K562 (cell line): ENCODE results near the gene TRIM25. TPM values are rescaled to one million over a fixed set of nuclear protein-coding genes. Genes with fewer than 3 reads are reported as not detected.

ENCODE experiments used
- ATAC-seq: fragments of 200-7000 bp; cut with Tn5 transposase; 3 replicates; pipeline ENCODE4 v1.9.1; 2020; ENCODE audit warnings: moderate library complexity
- BruUV-seq: library from RNA; stranded (reverse); fragments of 400-500 nt; replicated peaks from 2 replicates; lab custom pipeline; 2021; lab: Mats Ljungman, UMichigan
- CTCF ChIA-PET: fragments of 300-600 bp; formaldehyde crosslinking; extraction: SDS; loops from one replicate; lab custom pipeline; 2021; ENCODE audit warnings: low intra/inter-chr PET ratio; lab: Yijun Ruan, JAX
- POLR2A ChIA-PET: fragments of 300-600, 350-650 bp; sonication (Branson Sonifier 250); formaldehyde crosslinking; extraction: SDS; loops from one replicate; lab custom pipeline; 2021; ENCODE audit warnings: antibody characterized with exemption, inconsistent platforms; lab: Yijun Ruan, JAX
- DNase-seq, 4 experiments: peaks; one replicate each; pipeline versions ENCODE4 v3.0.0 to v3.0.0-alpha.2; 2011 to 2018; ENCODE audit warnings: low spot score in 3 of 4, mixed read lengths in 3 of 4; ENCODE audit errors: extremely low read depth in 1 of 4
- FAIRE-seq: peaks from 2 replicates; lab custom pipeline; 2011; peaks lifted over from hg19 to GRCh38; lab: Jason Lieb, UNC
- H2AFZ ChIP-seq: 2 replicates; pipeline ENCODE4 v1.6.0; 2011; ENCODE audit warnings: low read depth, low read length, control low read depth, inconsistent platforms
- H3K27ac ChIP-seq: fragments of 200-600 bp; 3 replicates; pipeline ENCODE4 v1.8.0; 2011; ENCODE audit warnings: low read depth, mild to moderate bottlenecking, control low read depth, inconsistent platforms, low read length, moderate library complexity, mixed read lengths; ENCODE audit errors: extremely low read depth
- H3K27me3 ChIP-seq, 2 experiments: fragments of 300-600 bp in 1 of 2; 2 replicates in 1 of 2; 3 replicates in 1 of 2; pipeline versions ENCODE4 v1.6.0 to v1.8.0; 2011; ENCODE audit warnings: inconsistent platforms in 2 of 2, low read length in 2 of 2, mild to moderate bottlenecking in 1 of 2, mixed read lengths in 1 of 2, moderate library complexity in 1 of 2; ENCODE audit not compliant: control insufficient read depth in 2 of 2, insufficient read depth in 2 of 2
- H3K36me3 ChIP-seq: fragments of 300-600 bp; 3 replicates; pipeline ENCODE4 v1.8.0; 2011; ENCODE audit warnings: mild to moderate bottlenecking, low read length, inconsistent platforms; ENCODE audit not compliant: control insufficient read depth, insufficient read depth
- H3K4me1 ChIP-seq, 2 experiments: fragments of 200-600 bp in 1 of 2; replicated peaks in 1 of 2; 2 replicates in 1 of 2; 3 replicates in 1 of 2; pipeline versions ENCODE4 v1.5.1 to v1.8.0; 2011; ENCODE audit warnings: inconsistent platforms in 2 of 2, low read length in 2 of 2, mild to moderate bottlenecking in 1 of 2, mixed read lengths in 1 of 2, moderate library complexity in 1 of 2; ENCODE audit not compliant: control insufficient read depth in 2 of 2, insufficient read depth in 2 of 2
- H3K4me2 ChIP-seq: 2 replicates; pipeline ENCODE4 v1.6.1; 2011; ENCODE audit warnings: low read length, control low read depth, inconsistent platforms, mixed read lengths; ENCODE audit not compliant: insufficient read depth
- H3K4me3 ChIP-seq: fragments of 200-600 bp; sonication (generic), shearing (Covaris generic); 2 replicates; pipeline ENCODE4 v1.5.1; 2016; ENCODE audit warnings: control low read depth, inconsistent platforms
- H3K79me2 ChIP-seq: fragments of 200-600 bp; 3 replicates; pipeline ENCODE4 v1.8.0; 2011; ENCODE audit warnings: low read length, inconsistent platforms; ENCODE audit not compliant: control insufficient read depth, insufficient read depth
- H3K9ac ChIP-seq, 2 experiments: 2 replicates each; pipeline versions ENCODE4 v1.6.0 to v1.6.1; 2011; ENCODE audit warnings: low read depth in 2 of 2, low read length in 2 of 2, control low read depth in 1 of 2, inconsistent platforms in 1 of 2, mild to moderate bottlenecking in 1 of 2, mixed read lengths in 1 of 2; ENCODE audit not compliant: insufficient read depth in 1 of 2
- H3K9me1 ChIP-seq: one replicate; pipeline ENCODE4 v1.6.0; 2011; ENCODE audit warnings: inconsistent platforms, mild to moderate bottlenecking, low read length, moderate library complexity; ENCODE audit not compliant: control insufficient read depth, insufficient read depth
- H3K9me3 ChIP-seq: replicated peaks from 2 replicates; pipeline ENCODE4 v1.5.1; 2011; ENCODE audit warnings: low read depth, low read length, inconsistent platforms; ENCODE audit not compliant: control insufficient read depth, insufficient read depth
- H4K20me1 ChIP-seq: replicated peaks from 2 replicates; pipeline ENCODE4 v1.6.1; 2011; ENCODE audit warnings: low read length, inconsistent platforms, mixed read lengths; ENCODE audit not compliant: control insufficient read depth, insufficient read depth
- CGGBP1 ChIP-seq: fragments of 250-450 bp; sonication (Bioruptor Pico); IDR thresholded peaks from 2 replicates; pipeline ENCODE4 v1.9.0; 2021; ENCODE audit warnings: mild to moderate bottlenecking
- GABPA ChIP-seq: fragments of 200-800 bp; sonication (Bioruptor generic); conservative IDR thresholded peaks from 2 replicates; pipeline ENCODE4 v1.6.1; 2016; ENCODE audit warnings: low read depth, missing genetic modification characterization, missing compliant biosample characterization
- KDM5B ChIP-seq: fragments of 200-600 bp; sonication (generic); IDR thresholded peaks from 2 replicates; pipeline ENCODE4 v1.6.1; 2012; ENCODE audit warnings: low read depth, mild to moderate bottlenecking, moderate library complexity, low read length, control low read depth, inconsistent platforms; ENCODE audit not compliant: insufficient replicate concordance
- LARP7 ChIP-seq: fragments of 450-650 bp; IDR thresholded peaks from 2 replicates; pipeline ENCODE4 v1.6.1; 2016
- LEF1 ChIP-seq: fragments of 450-650 bp; IDR thresholded peaks from 2 replicates; pipeline ENCODE4 v1.6.1; 2016; ENCODE audit warnings: mild to moderate bottlenecking
- PHF8 ChIP-seq: fragments of 200-600 bp; sonication (generic); IDR thresholded peaks from 2 replicates; pipeline ENCODE4 v1.6.1; 2012; ENCODE audit warnings: mixed run types, mild to moderate bottlenecking, inconsistent platforms, low read length, moderate library complexity, borderline replicate concordance
- RBFOX2 ChIP-seq: fragments of 200-400 bp; formaldehyde crosslinking; IDR thresholded peaks from 2 replicates; pipeline ENCODE4 v1.6.1; 2017; ENCODE audit warnings: low read depth, mild to moderate bottlenecking, low read length, moderate library complexity
- SAP30 ChIP-seq: fragments of 200-600 bp; sonication (generic); IDR thresholded peaks from 2 replicates; pipeline ENCODE4 v1.6.1; 2012; ENCODE audit warnings: borderline replicate concordance, low read depth, mild to moderate bottlenecking, moderate library complexity, low read length, control low read depth, inconsistent platforms; ENCODE audit not compliant: insufficient read depth, poor library complexity, severe bottlenecking
- ZNF165 ChIP-seq: fragments of 250-450 bp; sonication (Bioruptor Pico); IDR thresholded peaks from 2 replicates; pipeline ENCODE4 v1.4.0; 2020; ENCODE audit warnings: borderline replicate concordance
- ZNF280A ChIP-seq: fragments of 450-650 bp; IDR thresholded peaks from 2 replicates; pipeline ENCODE4 v1.6.1; 2018; ENCODE audit warnings: mild to moderate bottlenecking, low read depth; ENCODE audit not compliant: partially characterized antibody
- ZNF449 ChIP-seq: fragments of 250-450 bp; sonication (Bioruptor Pico); IDR thresholded peaks from 2 replicates; pipeline ENCODE4 v1.8.0; 2022; ENCODE audit warnings: moderate library complexity, mild to moderate bottlenecking, inconsistent platforms
- ZNF644 ChIP-seq: fragments of 200-800 bp; sonication (Bioruptor generic); IDR thresholded peaks from 2 replicates; pipeline ENCODE4 v1.6.1; 2016; ENCODE audit warnings: low read depth, missing genetic modification characterization, missing compliant biosample characterization
- ZNF77 ChIP-seq: fragments of 250-450 bp; sonication (Bioruptor Pico); IDR thresholded peaks from 2 replicates; pipeline ENCODE4 v1.5.0; 2020
- WGBS: fragments of 100-300 bp; shearing (Covaris generic); methylation state at CpG from one replicate; pipeline ENCODE4 v1.1.6; 2016; ENCODE audit warnings: low coverage, mixed read lengths; ENCODE audit not compliant: insufficient coverage; ENCODE audit errors: missing lambda C conversion rate; 5-methylcytosine and 5-hydroxymethylcytosine counted together
- in situ Hi-C: fragments of 300-500 bp; cut with MboI; formaldehyde crosslinking; loops from 4 replicates; pipeline ENCODE4 v1.15.0; 2018; ENCODE audit warnings: inconsistent platforms, mixed read lengths
- intact Hi-C: fragments of 100-400 bp; cut with micrococcal nuclease; formaldehyde crosslinking; loops from 2 replicates; pipeline ENCODE4 v1.14.2; 2022
- polyA plus RNA-seq, 8 experiments: library from polyadenylated mRNA; depleted of rRNA in 4 of 8; stranded (reverse) in 5 of 8; unstranded in 3 of 8; fragments of >200 nt; fragmentation: Nextera tagmentation in 2 of 8; fragmentation: Illumina TruSeq in 1 of 8; extraction: Ambion mirVana in 2 of 8; extraction: Trizol in 1 of 8; gene quantifications; 2 replicates each; pipeline versions ENCODE4 v1.2.1 to v1.2.3, GENCODE V29; 2011 to 2014; ENCODE audit warnings: inconsistent platforms in 1 of 8, missing spikeins in 1 of 8
- total RNA-seq, 7 experiments: library from RNA; depleted of rRNA in 6 of 7; stranded (reverse); fragments of >200 nt in 6 of 7; fragmentation: Illumina TruSeq in 2 of 7; extraction: Trizol in 2 of 7; gene quantifications; 2 replicates each; pipeline versions ENCODE4 v1.2.1 to v1.2.3, GENCODE V29; 2011 to 2021; ENCODE audit warnings: low replicate concordance in 1 of 7
- TF ChIP-seq, protein P1 (sequence below): sonication (generic); formaldehyde crosslinking; IDR thresholded peaks from 2 replicates; pipeline ENCODE4 v1.9.0; 2022; ENCODE audit warnings: mild to moderate bottlenecking, missing genetic modification reagents
- TF ChIP-seq, protein P2 (sequence below): sonication (generic); formaldehyde crosslinking; IDR thresholded peaks from 2 replicates; pipeline ENCODE4 v1.8.1; 2023; ENCODE audit warnings: mild to moderate bottlenecking, missing genetic modification reagents

TRIM25 gene
- total and polyA plus RNA-seq, 9 of the 15 experiments (the other 6 are each of a cell fraction or from before 2014, with no cell fraction given), result 5.9 to 49.5 (median 24.5) TPM

DNA sequence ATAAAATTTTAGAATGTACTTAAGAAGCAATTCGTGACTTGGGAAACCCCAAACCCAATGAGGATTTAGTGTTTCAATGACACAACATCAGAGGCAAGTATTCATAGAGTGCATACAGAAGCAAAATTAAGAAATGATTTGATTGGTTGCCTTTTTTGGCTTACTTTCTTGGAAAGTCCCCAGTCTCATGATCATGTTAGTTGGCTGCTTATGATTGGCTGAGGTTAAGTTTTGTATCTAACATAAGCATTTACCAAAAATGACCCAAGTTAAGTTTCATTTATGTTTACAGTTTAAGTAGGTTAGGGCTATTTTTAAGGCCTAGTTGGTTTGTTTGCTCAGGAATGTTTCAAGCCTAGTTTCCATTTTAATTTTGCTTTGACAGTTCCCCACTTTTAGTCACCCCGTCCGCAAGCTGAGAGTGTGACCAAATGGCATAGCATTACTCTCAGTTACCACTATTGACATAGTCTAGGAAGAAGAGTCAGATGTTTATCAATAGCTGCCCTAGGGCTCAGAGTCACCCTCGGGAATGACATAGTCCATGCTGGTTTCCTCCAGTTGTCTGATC, 43.7 kb downstream of the TRIM25 start (continued):
- TF ChIP-seq GABPA (tag), result no peak
- no peak for TF ChIP-seq ZNF77 (CRISPR knock-in tag)
- TF ChIP-seq ZNF165, result no peak
- no peak for TF ChIP-seq LARP7
- no peak for TF ChIP-seq SAP30

- Histone ChIP-seq H3K4me2 (no peak overlapping the region), H3K9ac (no peak overlapping the region), H3K9me3 (no peaks in the 10 kb centered on the region), H3K36me3 (peaks cover 20% of the 10 kb centered on the region; the same call in 2 of the 3 replicates), H3K4me1 (no peaks in the 10 kb centered on the region), H3K9me1 (no peaks in the 10 kb centered on the region), H3K27me3 (no peaks in the 10 kb centered on the region), H3K4me3 (no peak overlapping the region), H3K27ac (no peak overlapping the region), H2AFZ (no peak overlapping the region), H3K79me2 (no peaks in the 10 kb centered on the region), H4K20me1 (no peaks in the 10 kb centered on the region)
- in situ Hi-C loops, result no loop called here
- intact Hi-C loops, result no loop called here
- FAIRE-seq (no peak), DNase-seq (no peak), ATAC-seq (no peak)
- ChIA-PET POLR2A (interaction anchor here (0.6 kb wide), 1 partner anchor 499 kb away, joined by 4 read pairs; no protein-coding TSS in a partner anchor), CTCF (no interaction called here)
- BruUV-seq, result no TSS peak
- 93% methylated on average over 3 of the region's 3 CpGs for WGBS
- TF ChIP-seq, protein P1, sequence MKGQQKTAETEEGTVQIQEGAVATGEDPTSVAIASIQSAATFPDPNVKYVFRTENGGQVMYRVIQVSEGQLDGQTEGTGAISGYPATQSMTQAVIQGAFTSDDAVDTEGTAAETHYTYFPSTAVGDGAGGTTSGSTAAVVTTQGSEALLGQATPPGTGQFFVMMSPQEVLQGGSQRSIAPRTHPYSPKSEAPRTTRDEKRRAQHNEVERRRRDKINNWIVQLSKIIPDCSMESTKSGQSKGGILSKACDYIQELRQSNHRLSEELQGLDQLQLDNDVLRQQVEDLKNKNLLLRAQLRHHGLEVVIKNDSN (CRISPR knock-in tag), result no peak
- TF ChIP-seq, protein P2, sequence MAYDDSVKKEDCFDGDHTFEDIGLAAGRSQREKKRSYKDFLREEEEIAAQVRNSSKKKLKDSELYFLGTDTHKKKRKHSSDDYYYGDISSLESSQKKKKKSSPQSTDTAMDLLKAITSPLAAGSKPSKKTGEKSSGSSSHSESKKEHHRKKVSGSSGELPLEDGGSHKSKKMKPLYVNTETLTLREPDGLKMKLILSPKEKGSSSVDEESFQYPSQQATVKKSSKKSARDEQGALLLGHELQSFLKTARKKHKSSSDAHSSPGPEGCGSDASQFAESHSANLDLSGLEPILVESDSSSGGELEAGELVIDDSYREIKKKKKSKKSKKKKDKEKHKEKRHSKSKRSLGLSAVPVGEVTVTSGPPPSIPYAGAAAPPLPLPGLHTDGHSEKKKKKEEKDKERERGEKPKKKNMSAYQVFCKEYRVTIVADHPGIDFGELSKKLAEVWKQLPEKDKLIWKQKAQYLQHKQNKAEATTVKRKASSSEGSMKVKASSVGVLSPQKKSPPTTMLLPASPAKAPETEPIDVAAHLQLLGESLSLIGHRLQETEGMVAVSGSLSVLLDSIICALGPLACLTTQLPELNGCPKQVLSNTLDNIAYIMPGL (CRISPR knock-in tag), result no peak
- TF ChIP-seq LEF1, result no peak
- TF ChIP-seq KDM5B, result no peak
- TF ChIP-seq PHF8, result no peak
- no peak for TF ChIP-seq ZNF449 (CRISPR knock-in tag)
- no peak for TF ChIP-seq ZNF280A
- no peak for TF ChIP-seq RBFOX2
- TF ChIP-seq ZNF644 (tag), result no peak
- TF ChIP-seq CGGBP1 (CRISPR knock-in tag), result no peak
Observed at GRCh38 chr17:56868716-56869115, 45.1 kb downstream of the TRIM25 start.
